GM11168 (cell line): Measurements from ENCODE around the gene ASXL2.
"Not testable (repeated sequence)": the region's sequence is repeated elsewhere in the genome, so short reads cannot be mapped to it uniquely, and the experiment has no call there.

Experiments used
- in situ Hi-C: fragments of 300-500 bp; cut with MboI; formaldehyde crosslinking; loops from one replicate; pipeline ENCODE4 v1.12.0; 2022; ENCODE audit warnings: low sequenced_read_pairs; ENCODE audit not compliant: unreplicated experiment

Gene ASXL2

GRCh38 chr2:25894135-25894830, 16.0 kb upstream of the ASXL2 start:
- in situ Hi-C loops, result no loop called here

GRCh38 chr2:25891672-25892071, 13.4 kb upstream of the ASXL2 start:
- in situ Hi-C loops, result no loop called here

- in situ Hi-C loops, result no loop called here
These were observed 9.4 kb upstream of the ASXL2 start for GRCh38 chr2:25887624-25888242.

- in situ Hi-C loops, result no loop called here
These were observed 7.6 kb upstream of the ASXL2 start for GRCh38 chr2:25885933-25886332.

GRCh38 chr2:25881764-25882163, 3.5 kb upstream of the ASXL2 start:
- in situ Hi-C loops, result no loop called here

GRCh38 chr2:25879133-25879730, 945 bp upstream of the ASXL2 start:
- in situ Hi-C loops, result no loop called here

GRCh38 chr2:25877431-25878360, 591 bp downstream of the ASXL2 start:
- in situ Hi-C loops, result no loop called here

GRCh38 chr2:25872134-25872533, 6.2 kb downstream of the ASXL2 start:
- in situ Hi-C loops, result no loop called here

- in situ Hi-C loops, result no loop called here
These were observed 10.8 kb downstream of the ASXL2 start for GRCh38 chr2:25867396-25868003.

GRCh38 chr2:25856377-25856776, 21.9 kb downstream of the ASXL2 start:
- in situ Hi-C loops, result no loop called here

GRCh38 chr2:25855065-25855464, 23.2 kb downstream of the ASXL2 start:
- in situ Hi-C loops, result no loop called here

GRCh38 chr2:25854613-25855012, 23.7 kb downstream of the ASXL2 start:
- in situ Hi-C loops, result no loop called here

- in situ Hi-C loops, result no loop called here
These were observed 25.1 kb downstream of the ASXL2 start for GRCh38 chr2:25853038-25853638.

- in situ Hi-C loops, result no loop called here
These were observed 26.4 kb downstream of the ASXL2 start for GRCh38 chr2:25851740-25852503.

GRCh38 chr2:25850400-25850799, 27.9 kb downstream of the ASXL2 start:
- in situ Hi-C loops, result not testable (repeated sequence)

- in situ Hi-C loops, result not testable (repeated sequence)
These were observed 28.9 kb downstream of the ASXL2 start for GRCh38 chr2:25849350-25849749.

- in situ Hi-C loops, result no loop called here
These were observed 32.3 kb downstream of the ASXL2 start for GRCh38 chr2:25845843-25846505.

GRCh38 chr2:25844089-25844488, 34.2 kb downstream of the ASXL2 start:
- in situ Hi-C loops, result no loop called here

GRCh38 chr2:25842155-25842554, 36.1 kb downstream of the ASXL2 start:
- in situ Hi-C loops, result no loop called here
